K562 (cell line): ENCODE results near the gene ADAT2. TPM values are rescaled to one million over a fixed set of nuclear protein-coding genes. Genes with fewer than 3 reads are reported as not detected.

Experiments used
- ATAC-seq: fragments of 200-7000 bp; cut with Tn5 transposase; 3 replicates; pipeline ENCODE4 v1.9.1; 2020; ENCODE audit warnings: moderate library complexity
- BruUV-seq: library from RNA; stranded (reverse); fragments of 400-500 nt; replicated peaks from 2 replicates; lab custom pipeline; 2021; lab: Mats Ljungman, UMichigan
- CTCF ChIA-PET: fragments of 300-600 bp; formaldehyde crosslinking; extraction: SDS; loops from one replicate; lab custom pipeline; 2021; ENCODE audit warnings: low intra/inter-chr PET ratio; lab: Yijun Ruan, JAX
- POLR2A ChIA-PET: fragments of 300-600, 350-650 bp; sonication (Branson Sonifier 250); formaldehyde crosslinking; extraction: SDS; loops from one replicate; lab custom pipeline; 2021; ENCODE audit warnings: antibody characterized with exemption, inconsistent platforms; lab: Yijun Ruan, JAX
- DNase-seq, 4 experiments: peaks; one replicate each; pipeline versions ENCODE4 v3.0.0 to v3.0.0-alpha.2; 2011 to 2018; ENCODE audit warnings: low spot score in 3 of 4, mixed read lengths in 3 of 4; ENCODE audit errors: extremely low read depth in 1 of 4
- FAIRE-seq: peaks from 2 replicates; lab custom pipeline; 2011; peaks lifted over from hg19 to GRCh38; lab: Jason Lieb, UNC
- H2AFZ ChIP-seq: 2 replicates; pipeline ENCODE4 v1.6.0; 2011; ENCODE audit warnings: low read depth, low read length, control low read depth, inconsistent platforms
- H3K27ac ChIP-seq: fragments of 200-600 bp; 3 replicates; pipeline ENCODE4 v1.8.0; 2011; ENCODE audit warnings: low read depth, mild to moderate bottlenecking, control low read depth, inconsistent platforms, low read length, moderate library complexity, mixed read lengths; ENCODE audit errors: extremely low read depth
- H3K27me3 ChIP-seq, 2 experiments: fragments of 300-600 bp in 1 of 2; 2 replicates in 1 of 2; 3 replicates in 1 of 2; pipeline versions ENCODE4 v1.6.0 to v1.8.0; 2011; ENCODE audit warnings: inconsistent platforms in 2 of 2, low read length in 2 of 2, mild to moderate bottlenecking in 1 of 2, mixed read lengths in 1 of 2, moderate library complexity in 1 of 2; ENCODE audit not compliant: control insufficient read depth in 2 of 2, insufficient read depth in 2 of 2
- H3K36me3 ChIP-seq: fragments of 300-600 bp; 3 replicates; pipeline ENCODE4 v1.8.0; 2011; ENCODE audit warnings: mild to moderate bottlenecking, low read length, inconsistent platforms; ENCODE audit not compliant: control insufficient read depth, insufficient read depth
- H3K4me1 ChIP-seq, 2 experiments: fragments of 200-600 bp in 1 of 2; replicated peaks in 1 of 2; 2 replicates in 1 of 2; 3 replicates in 1 of 2; pipeline versions ENCODE4 v1.5.1 to v1.8.0; 2011; ENCODE audit warnings: inconsistent platforms in 2 of 2, low read length in 2 of 2, mild to moderate bottlenecking in 1 of 2, mixed read lengths in 1 of 2, moderate library complexity in 1 of 2; ENCODE audit not compliant: control insufficient read depth in 2 of 2, insufficient read depth in 2 of 2
- H3K4me2 ChIP-seq: 2 replicates; pipeline ENCODE4 v1.6.1; 2011; ENCODE audit warnings: low read length, control low read depth, inconsistent platforms, mixed read lengths; ENCODE audit not compliant: insufficient read depth
- H3K4me3 ChIP-seq: fragments of 200-600 bp; sonication (generic), shearing (Covaris generic); 2 replicates; pipeline ENCODE4 v1.5.1; 2016; ENCODE audit warnings: control low read depth, inconsistent platforms
- H3K79me2 ChIP-seq: fragments of 200-600 bp; 3 replicates; pipeline ENCODE4 v1.8.0; 2011; ENCODE audit warnings: low read length, inconsistent platforms; ENCODE audit not compliant: control insufficient read depth, insufficient read depth
- H3K9ac ChIP-seq, 2 experiments: 2 replicates each; pipeline versions ENCODE4 v1.6.0 to v1.6.1; 2011; ENCODE audit warnings: low read depth in 2 of 2, low read length in 2 of 2, control low read depth in 1 of 2, inconsistent platforms in 1 of 2, mild to moderate bottlenecking in 1 of 2, mixed read lengths in 1 of 2; ENCODE audit not compliant: insufficient read depth in 1 of 2
- H3K9me1 ChIP-seq: one replicate; pipeline ENCODE4 v1.6.0; 2011; ENCODE audit warnings: inconsistent platforms, mild to moderate bottlenecking, low read length, moderate library complexity; ENCODE audit not compliant: control insufficient read depth, insufficient read depth
- H3K9me3 ChIP-seq: replicated peaks from 2 replicates; pipeline ENCODE4 v1.5.1; 2011; ENCODE audit warnings: low read depth, low read length, inconsistent platforms; ENCODE audit not compliant: control insufficient read depth, insufficient read depth
- H4K20me1 ChIP-seq: replicated peaks from 2 replicates; pipeline ENCODE4 v1.6.1; 2011; ENCODE audit warnings: low read length, inconsistent platforms, mixed read lengths; ENCODE audit not compliant: control insufficient read depth, insufficient read depth
- CHD4 ChIP-seq: fragments of 200-600 bp; sonication (generic); IDR thresholded peaks from 3 replicates; pipeline ENCODE4 v1.6.1; 2012; ENCODE audit warnings: low read depth, mild to moderate bottlenecking, mixed read lengths, low read length, inconsistent platforms; ENCODE audit not compliant: insufficient read depth, insufficient replicate concordance, poor library complexity, severe bottlenecking
- CREB1 ChIP-seq, 2 experiments: sonication (generic) in 1 of 2; formaldehyde crosslinking in 1 of 2; IDR thresholded peaks; 2 replicates each; pipeline versions ENCODE4 v1.6.1 to v1.8.0; 2012 to 2022; ENCODE audit warnings: inconsistent platforms in 1 of 2, mild to moderate bottlenecking in 1 of 2, missing genetic modification reagents in 1 of 2, moderate library complexity in 1 of 2
- ILK ChIP-seq: fragments of 450-650 bp; IDR thresholded peaks from 2 replicates; pipeline ENCODE4 v1.6.1; 2016; ENCODE audit warnings: missing genetic modification characterization, low read depth, mild to moderate bottlenecking, missing compliant biosample characterization, moderate library complexity, borderline replicate concordance
- LARP7 ChIP-seq: fragments of 450-650 bp; IDR thresholded peaks from 2 replicates; pipeline ENCODE4 v1.6.1; 2016
- MCM5 ChIP-seq: fragments of 450-650 bp; IDR thresholded peaks from 2 replicates; pipeline ENCODE4 v1.6.1; 2016; ENCODE audit warnings: low read depth
- NFE2 ChIP-seq: IDR thresholded peaks from 2 replicates; pipeline ENCODE4 v1.6.1; 2014; ENCODE audit warnings: antibody characterized with exemption, low read depth
- NFE2L1 ChIP-seq: fragments of 450-650 bp; IDR thresholded peaks from 2 replicates; pipeline ENCODE4 v1.6.1; 2016; ENCODE audit warnings: missing genetic modification characterization, low read depth, mild to moderate bottlenecking, missing compliant biosample characterization, moderate library complexity, borderline replicate concordance
- NR2C2 ChIP-seq, 2 experiments: fragments of 200-800 bp in 1 of 2; sonication (Bioruptor generic) in 1 of 2; sonication (generic) in 1 of 2; formaldehyde crosslinking in 1 of 2; IDR thresholded peaks; 2 replicates each; pipeline versions ENCODE4 v1.6.1 to v1.8.0; 2016 to 2022; ENCODE audit warnings: mild to moderate bottlenecking in 1 of 2, missing compliant biosample characterization in 1 of 2, missing genetic modification characterization in 1 of 2, missing genetic modification reagents in 1 of 2
- NR3C1 ChIP-seq: sonication (generic); formaldehyde crosslinking; IDR thresholded peaks from 2 replicates; pipeline ENCODE4 v1.8.1; 2022; ENCODE audit warnings: missing genetic modification reagents
- PPARD ChIP-seq: fragments of 250-450 bp; sonication (Bioruptor Pico); IDR thresholded peaks from 2 replicates; pipeline ENCODE4 v1.8.0; 2022; ENCODE audit warnings: inconsistent platforms, mild to moderate bottlenecking, moderate library complexity
- ZBTB9 ChIP-seq: fragments of 450-650 bp; formaldehyde crosslinking; IDR thresholded peaks from 2 replicates; pipeline ENCODE4 v1.4.0; 2020; ENCODE audit warnings: mild to moderate bottlenecking, moderate library complexity
- ZC3H4 ChIP-seq: sonication (generic); formaldehyde crosslinking; IDR thresholded peaks from 2 replicates; pipeline ENCODE4 v1.9.0; 2021; ENCODE audit warnings: missing genetic modification reagents, borderline replicate concordance
- ZEB2 ChIP-seq: fragments of 450-650 bp; IDR thresholded peaks from 2 replicates; pipeline ENCODE4 v1.6.1; 2016
- ZNF121 ChIP-seq: sonication (generic); formaldehyde crosslinking; conservative IDR thresholded peaks from 2 replicates; pipeline ENCODE4 v1.8.0; 2022; ENCODE audit warnings: missing genetic modification reagents
- WGBS: fragments of 100-300 bp; shearing (Covaris generic); methylation state at CpG from one replicate; pipeline ENCODE4 v1.1.6; 2016; ENCODE audit warnings: low coverage, mixed read lengths; ENCODE audit not compliant: insufficient coverage; ENCODE audit errors: missing lambda C conversion rate; 5-methylcytosine and 5-hydroxymethylcytosine counted together
- in situ Hi-C: fragments of 300-500 bp; cut with MboI; formaldehyde crosslinking; loops from 4 replicates; pipeline ENCODE4 v1.15.0; 2018; ENCODE audit warnings: inconsistent platforms, mixed read lengths
- intact Hi-C: fragments of 100-400 bp; cut with micrococcal nuclease; formaldehyde crosslinking; loops from 2 replicates; pipeline ENCODE4 v1.14.2; 2022
- polyA plus RNA-seq, 8 experiments: library from polyadenylated mRNA; depleted of rRNA in 4 of 8; stranded (reverse) in 5 of 8; unstranded in 3 of 8; fragments of >200 nt; fragmentation: Nextera tagmentation in 2 of 8; fragmentation: Illumina TruSeq in 1 of 8; extraction: Ambion mirVana in 2 of 8; extraction: Trizol in 1 of 8; gene quantifications; 2 replicates each; pipeline versions ENCODE4 v1.2.1 to v1.2.3, GENCODE V29; 2011 to 2014; ENCODE audit warnings: inconsistent platforms in 1 of 8, missing spikeins in 1 of 8
- total RNA-seq, 7 experiments: library from RNA; depleted of rRNA in 6 of 7; stranded (reverse); fragments of >200 nt in 6 of 7; fragmentation: Illumina TruSeq in 2 of 7; extraction: Trizol in 2 of 7; gene quantifications; 2 replicates each; pipeline versions ENCODE4 v1.2.1 to v1.2.3, GENCODE V29; 2011 to 2021; ENCODE audit warnings: low replicate concordance in 1 of 7

The ADAT2 gene
- total and polyA plus RNA-seq, 9 of the 15 experiments (the other 6 are each of a cell fraction or from before 2014, with no cell fraction given) = 13.0 to 62.5 (median 31.7) TPM

- no peak overlapping the region for H3K27ac ChIP-seq
- peaks cover 14 to 23% of the 10 kb centered on the region in 2 experiments; a peak in 4 of 5 replicates for H3K27me3 ChIP-seq
- POLR2A ChIA-PET = no interaction called here
- 0 out of 2 replicates have a peak, but pooled peaks cover 3% of the 10 kb centered on the region for H4K20me1 ChIP-seq
- H3K9me3 ChIP-seq = no peaks in the 10 kb centered on the region
- in situ Hi-C loops = no loop called here
- CTCF ChIA-PET = no interaction called here
- WGBS = 3% methylated on average over 3 of the region's 3 CpGs
- BruUV-seq = no TSS peak
- H3K4me2 ChIP-seq = no peak overlapping the region
- no peak for TF ChIP-seq NR2C2 (CRISPR knock-in tag; IDR thresholded peaks at IDR 0.05)
- no peak for TF ChIP-seq NR2C2 (tag; IDR thresholded peaks at IDR 0.05)
- TF ChIP-seq ZBTB9 (CRISPR knock-in tag) = no peak
- TF ChIP-seq NFE2 = no peak
- TF ChIP-seq CREB1 (IDR thresholded peaks at IDR 0.05) = no peak
- TF ChIP-seq CREB1 (CRISPR knock-in tag; IDR thresholded peaks at IDR 0.05) = no peak
- no peak for TF ChIP-seq CHD4
- no peak for TF ChIP-seq LARP7
- TF ChIP-seq NFE2L1 (tag) = no peak
- no peak for TF ChIP-seq MCM5
- TF ChIP-seq ZNF121 = no peak
- no peak for TF ChIP-seq PPARD (CRISPR knock-in tag)
- no peak for TF ChIP-seq NR3C1 (CRISPR knock-in tag)
- no peak for TF ChIP-seq ZEB2
- TF ChIP-seq ZC3H4 (CRISPR knock-in tag) = no peak
- no peak for TF ChIP-seq ILK (tag)
- TF ChIP-seq, all 486 proteins: peak for 0
- ATAC-seq (no peak), FAIRE-seq (no peak), DNase-seq (no peak)
- Histone ChIP-seq H3K4me3 (no peak overlapping the region), H3K79me2 (no peaks in the 10 kb centered on the region), H2AFZ (no peak overlapping the region), H3K36me3 (no peaks in the 10 kb centered on the region), H3K9me1 (no peaks in the 10 kb centered on the region), H3K9ac (no peak overlapping the region), H3K4me1 (no peaks in the 10 kb centered on the region; a peak in 1 of 5 replicates)
- intact Hi-C loops = no loop called here
These were observed 43.8 kb downstream of the ADAT2 start for GRCh38 chr6:143406673-143407072.
